ENCODE results near the gene SERPIND1.

Gene SERPIND1

GRCh38 chr22:20746431-20747189, 27.3 kb upstream of the SERPIND1 start:
- no peak for DNase-seq (ENCODE audit: low read depth, low spot score)

GRCh38 chr22:20747223-20747622, 26.7 kb upstream of the SERPIND1 start:
- no peak overlapping the region for H3K4me3 ChIP-seq (ENCODE audit: low read length)
- no peak for DNase-seq (ENCODE audit: low read depth, low spot score)

More at GRCh38 chr22:20746431-20747189, 27.3 kb upstream of the SERPIND1 start:
- H3K4me3 ChIP-seq (ENCODE audit: low read length): no peak overlapping the region

GRCh38 chr22:20748082-20748481, 25.8 kb upstream of the SERPIND1 start:
- H3K4me3 ChIP-seq (ENCODE audit: low read length): no peak overlapping the region
- DNase-seq (ENCODE audit: low read depth, low spot score): no peak

- H3K4me3 ChIP-seq (ENCODE audit: low read length): no peak overlapping the region
Measured at GRCh38 chr22:20748731-20749428, 25.0 kb upstream of the SERPIND1 start.

GRCh38 chr22:20749453-20749852, 24.5 kb upstream of the SERPIND1 start:
- H3K4me3 ChIP-seq (ENCODE audit: low read length): no peak overlapping the region
- no peak for DNase-seq (ENCODE audit: low read depth, low spot score)

More at GRCh38 chr22:20748731-20749428, 25.0 kb upstream of the SERPIND1 start:
- no peak for DNase-seq (ENCODE audit: low read depth, low spot score)

DNA sequence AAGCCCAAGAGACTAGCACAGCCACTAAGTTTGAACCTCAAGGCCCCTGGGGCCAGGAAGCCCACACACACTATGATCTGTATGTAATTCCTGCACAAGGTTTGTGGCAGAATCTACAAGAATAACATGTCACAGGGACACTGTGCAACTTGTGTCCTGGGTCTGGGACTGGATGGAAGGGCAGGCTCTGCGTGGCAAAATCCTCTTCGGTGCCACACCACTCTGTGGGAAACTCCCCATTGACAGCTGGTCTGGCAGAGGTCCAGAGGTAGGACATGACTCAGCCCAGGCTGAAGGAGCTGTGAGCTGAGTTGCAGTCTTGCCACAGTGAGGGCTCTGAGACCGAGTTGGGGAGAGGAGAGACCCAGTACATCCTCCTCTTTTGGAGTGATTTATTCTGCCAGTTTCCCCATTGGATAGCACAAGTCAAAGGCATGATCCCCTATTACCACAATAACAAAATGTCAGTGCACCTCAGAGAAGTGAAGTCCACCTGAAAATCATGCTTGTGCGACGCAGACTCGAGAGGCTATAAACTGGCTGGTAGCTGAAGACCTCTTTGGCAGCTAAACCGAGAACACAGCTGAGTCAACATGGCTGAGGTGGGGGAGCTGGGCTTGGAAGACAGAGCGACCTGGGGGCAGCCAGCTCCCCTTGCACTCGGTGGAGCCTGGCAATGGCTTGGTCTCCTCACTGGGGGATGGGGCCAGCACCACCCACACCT, 23.3 kb upstream of the SERPIND1 start:
- DNase-seq (ENCODE audit: low read depth, low spot score): no peak
- no peak overlapping the region for H3K4me3 ChIP-seq (ENCODE audit: low read length)

DNA sequence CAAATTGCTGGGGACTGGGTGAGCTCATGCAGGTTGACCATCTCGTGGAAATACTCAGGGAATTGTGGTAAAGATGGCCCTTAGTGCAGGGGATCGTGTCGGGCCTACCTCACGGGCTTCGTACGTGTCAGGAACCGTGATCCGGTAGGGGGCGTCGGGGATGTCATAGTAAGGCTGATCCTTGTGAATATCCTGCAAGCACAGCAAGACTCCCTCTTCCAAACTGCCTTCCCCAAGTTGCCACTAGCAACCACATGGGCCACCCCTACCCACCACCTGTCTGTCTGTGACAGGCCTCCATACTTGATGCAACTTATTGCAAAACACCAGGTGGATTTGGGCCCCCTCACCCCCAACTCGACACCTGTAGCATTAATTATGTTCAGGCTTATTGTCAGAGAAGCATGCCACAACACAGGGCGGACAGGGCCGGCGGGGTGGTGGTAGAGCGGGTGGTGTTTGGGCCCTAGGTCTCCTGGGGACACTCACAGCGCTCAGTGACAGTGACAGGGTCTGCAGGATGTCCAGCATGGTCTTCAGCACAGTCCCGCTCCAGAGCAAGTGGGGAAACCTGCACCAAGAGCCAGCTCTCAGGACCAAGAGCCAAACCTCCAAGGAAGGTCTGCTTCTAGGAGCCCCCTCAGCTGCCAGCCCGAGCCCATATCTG, 22.6 kb upstream of the SERPIND1 start:
- no peak overlapping the region for H3K4me3 ChIP-seq (ENCODE audit: low read length)
- no peak for DNase-seq (ENCODE audit: low read depth, low spot score)

GRCh38 chr22:20752104-20752741, 21.7 kb upstream of the SERPIND1 start:
- no peak for DNase-seq (ENCODE audit: low read depth, low spot score)
- H3K4me3 ChIP-seq (ENCODE audit: low read length): no peak overlapping the region

GRCh38 chr22:20752873-20753272, 21.0 kb upstream of the SERPIND1 start:
- H3K4me3 ChIP-seq (ENCODE audit: low read length): no peak overlapping the region
- no peak for DNase-seq (ENCODE audit: low read depth, low spot score)

GRCh38 chr22:20756846-20757245, 17.1 kb upstream of the SERPIND1 start:
- DNase-seq (ENCODE audit: low read depth, low spot score): no peak
- H3K4me3 ChIP-seq (ENCODE audit: low read length): no peak overlapping the region

- no peak overlapping the region for H3K4me3 ChIP-seq (ENCODE audit: low read length)
- peak; percentile 10 for DNase-seq (ENCODE audit: low read depth, low spot score)
Measured at GRCh38 chr22:20758688-20759087, 15.2 kb upstream of the SERPIND1 start.

- no peak overlapping the region for H3K4me3 ChIP-seq (ENCODE audit: low read length)
- DNase-seq (ENCODE audit: low read depth, low spot score): no peak
Measured at GRCh38 chr22:20760084-20760483, 13.8 kb upstream of the SERPIND1 start.

DNA sequence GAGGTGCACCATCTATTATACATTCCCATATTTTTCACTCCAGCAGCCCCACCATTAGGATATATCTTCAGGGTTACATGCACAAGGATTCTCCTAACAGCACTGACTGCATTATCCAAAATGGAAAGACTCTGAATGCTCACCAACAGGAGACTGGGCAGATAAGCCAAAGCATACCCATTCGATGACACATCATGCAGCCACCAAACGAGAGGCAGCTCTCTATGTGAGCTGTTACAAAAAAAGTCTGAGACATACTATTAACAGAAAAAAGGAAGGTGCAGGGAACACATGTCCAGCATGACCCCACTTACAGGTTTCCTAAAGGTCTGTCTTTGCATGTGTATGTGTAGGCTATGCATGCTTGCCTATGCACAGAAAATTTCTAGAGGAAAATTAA, 12.4 kb upstream of the SERPIND1 start:
- DNase-seq (ENCODE audit: low read depth, low spot score): no peak
- H3K4me3 ChIP-seq (ENCODE audit: low read length): no peak overlapping the region

DNA sequence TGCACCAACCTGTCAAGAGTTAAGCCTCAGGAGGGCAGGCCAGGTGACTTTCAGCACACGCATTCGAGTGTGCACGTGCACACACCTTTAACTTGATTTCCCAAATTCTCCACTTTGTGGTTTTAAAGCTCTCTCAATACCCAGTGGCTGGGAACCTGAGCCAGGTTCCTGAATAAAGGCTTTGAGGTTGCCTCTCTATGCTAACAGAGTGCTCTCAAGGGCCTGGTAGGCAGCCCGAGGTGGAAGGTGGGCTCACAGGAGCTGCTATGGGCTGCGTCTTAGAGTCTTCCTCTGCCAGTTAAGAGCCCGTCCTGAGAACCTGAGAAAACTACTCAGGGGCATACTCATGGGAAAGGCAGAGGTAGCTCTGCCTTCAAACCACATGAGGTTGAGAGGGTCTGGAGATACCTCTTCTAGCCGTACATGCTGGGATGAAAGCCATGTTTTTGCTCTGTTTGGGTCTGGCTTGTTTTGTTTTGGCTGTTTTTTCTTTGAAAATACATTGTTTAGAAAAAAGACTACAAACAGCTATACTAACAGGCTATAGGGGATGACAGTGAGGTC, 11.6 kb upstream of the SERPIND1 start:
- no peak overlapping the region for H3K4me3 ChIP-seq (ENCODE audit: low read length)
- DNase-seq (ENCODE audit: low read depth, low spot score): no peak

DNA sequence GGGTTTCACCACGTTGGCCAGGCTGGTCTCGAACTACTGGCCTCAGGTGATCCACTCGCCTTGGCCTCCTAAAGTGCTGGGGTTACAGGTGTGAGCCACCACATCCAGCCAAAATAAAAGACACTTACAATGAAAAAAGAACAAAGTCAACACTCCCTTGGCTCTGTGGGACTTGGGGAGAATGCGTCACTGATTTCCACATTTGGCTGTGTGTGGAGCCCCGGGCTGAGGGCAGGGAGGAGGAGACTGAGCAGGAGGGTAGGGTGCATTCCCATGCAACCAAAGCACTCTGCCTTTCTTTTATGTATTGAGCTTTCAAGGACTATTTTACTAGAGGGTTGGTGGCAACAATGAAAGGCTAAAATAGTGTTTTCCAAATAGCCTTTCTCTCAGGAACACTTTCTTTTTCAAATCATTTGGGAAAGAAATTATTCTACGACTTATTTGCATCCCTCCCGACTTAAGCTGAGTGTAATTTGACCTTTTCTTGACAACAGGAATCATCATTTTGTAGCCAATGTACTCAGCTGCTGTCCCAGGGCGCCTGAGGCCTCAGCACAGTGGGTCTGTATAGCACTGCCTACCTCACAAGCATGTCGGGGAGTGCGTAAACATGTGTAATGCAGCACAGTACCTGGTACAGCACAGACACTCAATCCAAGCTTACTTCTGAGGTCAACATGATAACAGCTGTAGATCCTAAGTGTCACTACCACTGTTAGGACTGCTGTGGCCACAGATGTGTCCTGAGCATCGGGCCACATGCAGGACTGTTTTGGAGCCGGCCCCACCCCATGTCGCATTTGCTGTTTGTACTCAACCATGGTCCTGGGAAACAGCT, 10.1 kb upstream of the SERPIND1 start:
- no peak for DNase-seq (ENCODE audit: low read depth, low spot score)
- H3K4me3 ChIP-seq (ENCODE audit: low read length): no peak overlapping the region

GRCh38 chr22:20764471-20764720, 9.5 kb upstream of the SERPIND1 start:
- no peak for DNase-seq (ENCODE audit: low read depth, low spot score)
- no peak overlapping the region for H3K4me3 ChIP-seq (ENCODE audit: low read length)

- DNase-seq (ENCODE audit: low read depth, low spot score): no peak
- no peak overlapping the region for H3K4me3 ChIP-seq (ENCODE audit: low read length)
Measured at GRCh38 chr22:20764729-20765128, 9.2 kb upstream of the SERPIND1 start.

- H3K4me3 ChIP-seq (ENCODE audit: low read length): no peak overlapping the region
- no peak for DNase-seq (ENCODE audit: low read depth, low spot score)
Measured at GRCh38 chr22:20765938-20766337, 8.0 kb upstream of the SERPIND1 start.
